DND-41 (cell line): ENCODE results near the gene ZNF883.

ENCODE experiments used
- ATAC-seq: fragments of 200-7000 bp; cut with Tn5 transposase; 3 replicates; pipeline ENCODE4 v1.9.1; 2021; ENCODE audit warnings: low read depth; ENCODE audit not compliant: insufficient read depth
- DNase-seq: peaks from one replicate; pipeline ENCODE4 v3.0.0-alpha.2; 2020
- H2AFZ ChIP-seq: 2 replicates; pipeline ENCODE4 v1.6.0; 2012; ENCODE audit warnings: low read depth, low read length
- H3K27ac ChIP-seq: 2 replicates; pipeline ENCODE4 v1.5.1; 2012; ENCODE audit warnings: low read length, inconsistent platforms
- H3K27me3 ChIP-seq: fragments of 200-600 bp; sonication (generic); 2 replicates; pipeline ENCODE4 v1.6.0; 2012; ENCODE audit warnings: low read length, mild to moderate bottlenecking, inconsistent platforms; ENCODE audit not compliant: insufficient read depth, poor library complexity
- H3K36me3 ChIP-seq: 2 replicates; pipeline ENCODE4 v1.5.1; 2012; ENCODE audit warnings: low read length, inconsistent platforms; ENCODE audit not compliant: insufficient read depth
- H3K4me1 ChIP-seq: 2 replicates; pipeline ENCODE4 v1.5.1; 2012; ENCODE audit warnings: mild to moderate bottlenecking, low read length; ENCODE audit not compliant: insufficient read depth
- H3K4me2 ChIP-seq: 2 replicates; pipeline ENCODE4 v1.6.0; 2012; ENCODE audit warnings: mild to moderate bottlenecking, moderate library complexity, low read length, inconsistent platforms; ENCODE audit not compliant: insufficient read depth
- H3K4me3 ChIP-seq, 2 experiments: fragments of 200-600 bp in 1 of 2; shearing (Covaris generic) in 1 of 2; 2 replicates each; pipeline ENCODE4 v1.5.1; 2012 to 2016; ENCODE audit warnings: inconsistent platforms in 2 of 2, low read length in 2 of 2, mild to moderate bottlenecking in 2 of 2, low read depth in 1 of 2, moderate library complexity in 1 of 2
- H3K79me2 ChIP-seq: 2 replicates; pipeline ENCODE4 v1.6.0; 2012; ENCODE audit warnings: low read length, inconsistent platforms; ENCODE audit not compliant: insufficient read depth
- H3K9ac ChIP-seq: 2 replicates; pipeline ENCODE4 v1.6.0; 2012; ENCODE audit warnings: low read depth, mild to moderate bottlenecking, inconsistent platforms, low read length, moderate library complexity
- H3K9me3 ChIP-seq: 2 replicates; pipeline ENCODE4 v1.5.1; 2012; ENCODE audit warnings: low read length, moderate library complexity, mild to moderate bottlenecking, inconsistent platforms; ENCODE audit not compliant: insufficient read depth, severe bottlenecking
- H4K20me1 ChIP-seq: 2 replicates; pipeline ENCODE4 v1.6.0; 2012; ENCODE audit warnings: low read length; ENCODE audit not compliant: insufficient read depth
- EZH2 ChIP-seq: IDR thresholded peaks from 3 replicates; pipeline ENCODE4 v1.6.1; 2012; ENCODE audit warnings: borderline replicate concordance, low read depth, mild to moderate bottlenecking, moderate library complexity, low read length, inconsistent platforms; ENCODE audit not compliant: severe bottlenecking
- TF ChIP-seq, protein P1 (sequence below): IDR thresholded peaks from 2 replicates; pipeline ENCODE4 v1.5.1; 2012; ENCODE audit warnings: borderline replicate concordance, low read length, moderate library complexity, mild to moderate bottlenecking; ENCODE audit not compliant: poor library complexity, severe bottlenecking; ENCODE audit errors: extremely low read depth

Gene ZNF883

DNA sequence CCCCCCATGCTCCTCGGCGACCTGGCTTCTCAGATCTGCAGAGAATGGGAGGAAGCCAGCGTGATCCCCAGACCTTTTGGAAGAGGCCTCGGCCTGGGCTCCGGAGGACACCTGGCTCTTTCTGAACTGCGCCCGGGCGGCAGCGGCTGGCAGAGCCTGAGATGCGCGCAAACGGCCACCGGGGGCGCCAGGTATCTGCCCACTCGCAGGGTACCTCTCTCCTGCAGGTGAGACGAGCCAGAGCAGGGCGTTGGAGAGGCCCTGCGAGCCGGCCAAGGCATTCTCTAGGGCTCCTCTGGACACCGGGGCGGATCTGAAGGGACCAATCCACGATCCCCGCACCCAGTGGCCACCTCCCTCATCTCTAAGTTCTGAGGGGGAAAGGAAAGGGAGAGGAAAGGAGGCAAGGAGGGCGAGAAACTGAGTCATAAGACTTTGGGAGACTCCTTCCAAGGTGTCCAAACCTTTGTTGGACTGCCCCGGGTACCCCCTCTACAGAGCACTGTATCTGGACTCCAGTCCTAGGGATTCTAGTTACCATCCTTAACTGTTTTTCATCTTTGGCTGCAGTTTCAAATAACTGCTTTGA lies 66.3 kb downstream of the ZNF883 start:
- Histone ChIP-seq H4K20me1 (no peaks in the 10 kb centered on the region), H3K27me3 (no peaks in the 10 kb centered on the region), H3K27ac (no peak overlapping the region), H3K4me2 (no peak overlapping the region), H3K79me2 (no peaks in the 10 kb centered on the region), H3K36me3 (no peaks in the 10 kb centered on the region), H3K4me3 (no peak overlapping the region), H2AFZ (no peak overlapping the region), H3K9ac (no peak overlapping the region), H3K9me3 (no peaks in the 10 kb centered on the region), H3K4me1 (no peaks in the 10 kb centered on the region)
- TF ChIP-seq EZH2 = no peak
- TF ChIP-seq, protein P1, sequence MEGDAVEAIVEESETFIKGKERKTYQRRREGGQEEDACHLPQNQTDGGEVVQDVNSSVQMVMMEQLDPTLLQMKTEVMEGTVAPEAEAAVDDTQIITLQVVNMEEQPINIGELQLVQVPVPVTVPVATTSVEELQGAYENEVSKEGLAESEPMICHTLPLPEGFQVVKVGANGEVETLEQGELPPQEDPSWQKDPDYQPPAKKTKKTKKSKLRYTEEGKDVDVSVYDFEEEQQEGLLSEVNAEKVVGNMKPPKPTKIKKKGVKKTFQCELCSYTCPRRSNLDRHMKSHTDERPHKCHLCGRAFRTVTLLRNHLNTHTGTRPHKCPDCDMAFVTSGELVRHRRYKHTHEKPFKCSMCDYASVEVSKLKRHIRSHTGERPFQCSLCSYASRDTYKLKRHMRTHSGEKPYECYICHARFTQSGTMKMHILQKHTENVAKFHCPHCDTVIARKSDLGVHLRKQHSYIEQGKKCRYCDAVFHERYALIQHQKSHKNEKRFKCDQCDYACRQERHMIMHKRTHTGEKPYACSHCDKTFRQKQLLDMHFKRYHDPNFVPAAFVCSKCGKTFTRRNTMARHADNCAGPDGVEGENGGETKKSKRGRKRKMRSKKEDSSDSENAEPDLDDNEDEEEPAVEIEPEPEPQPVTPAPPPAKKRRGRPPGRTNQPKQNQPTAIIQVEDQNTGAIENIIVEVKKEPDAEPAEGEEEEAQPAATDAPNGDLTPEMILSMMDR = peak; percentile 10
- DNase-seq (peak; percentile 5), ATAC-seq (no peak)

DNA sequence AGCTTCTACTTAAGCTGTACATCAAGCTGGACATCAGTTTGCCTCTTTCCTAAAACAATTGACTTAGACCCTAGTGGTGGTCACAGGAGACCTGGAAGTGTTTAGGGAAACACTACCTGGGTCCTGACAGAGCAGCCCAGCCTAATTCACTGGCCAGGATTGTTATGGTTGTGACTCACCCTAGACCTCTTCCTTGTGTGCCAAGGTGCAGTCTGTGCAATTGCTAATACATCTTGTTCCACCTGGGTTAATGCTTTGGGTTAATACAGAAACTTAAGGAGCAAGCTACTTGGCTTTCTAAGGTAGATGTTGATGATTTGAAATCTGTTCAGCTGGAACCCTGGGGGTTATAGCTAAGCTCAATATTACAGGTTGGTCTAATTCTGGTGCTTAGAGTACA lies 72.6 kb downstream of the ZNF883 start:
- no peaks in the 10 kb centered on the region for H4K20me1 ChIP-seq
- ATAC-seq = no peak
- no peak for TF ChIP-seq EZH2
- TF ChIP-seq, protein P1 = no peak
- no peaks in the 10 kb centered on the region for H3K27me3 ChIP-seq
- H2AFZ ChIP-seq = no peak overlapping the region
- DNase-seq = no peak
- H3K9me3 ChIP-seq = no peaks in the 10 kb centered on the region
- no peak overlapping the region for H3K4me2 ChIP-seq
- H3K27ac ChIP-seq = no peak overlapping the region
- no peak overlapping the region for H3K9ac ChIP-seq
- H3K4me3 ChIP-seq = no peak overlapping the region
- no peaks in the 10 kb centered on the region for H3K79me2 ChIP-seq
- no peaks in the 10 kb centered on the region for H3K4me1 ChIP-seq
- no peaks in the 10 kb centered on the region for H3K36me3 ChIP-seq

DNA sequence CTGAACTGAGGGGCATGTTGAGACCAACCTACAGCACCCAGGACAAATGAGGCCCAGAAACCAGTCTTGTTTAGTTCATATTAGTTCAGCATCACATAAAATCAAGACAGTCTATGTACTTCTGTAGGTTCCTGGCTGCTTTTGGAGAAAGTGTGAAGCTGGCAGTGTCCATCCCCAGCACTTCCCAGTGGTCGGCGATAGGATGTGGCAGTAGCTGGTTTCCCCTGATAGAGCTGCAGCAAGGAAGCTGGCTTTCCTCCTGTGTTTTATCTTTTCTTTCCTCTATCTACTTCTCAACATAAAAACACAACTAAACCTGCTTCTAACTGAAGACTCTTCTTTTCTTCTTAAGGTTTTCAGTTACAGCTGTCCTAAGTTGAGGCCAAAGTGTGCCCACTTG lies 78.3 kb downstream of the ZNF883 start:
- Histone ChIP-seq H3K4me2 (no peak overlapping the region), H3K9me3 (no peaks in the 10 kb centered on the region), H3K27me3 (peaks cover 6% of the 10 kb centered on the region), H2AFZ (no peak overlapping the region), H3K4me1 (no peaks in the 10 kb centered on the region), H3K9ac (no peak overlapping the region), H3K36me3 (no peaks in the 10 kb centered on the region), H3K4me3 (no peak overlapping the region), H4K20me1 (no peaks in the 10 kb centered on the region), H3K27ac (no peak overlapping the region), H3K79me2 (no peaks in the 10 kb centered on the region)
- DNase-seq = no peak
- no peak for TF ChIP-seq EZH2
- TF ChIP-seq, protein P1 = no peak
- ATAC-seq = no peak
